Body of pancreas (tissue), 4 donors: ENCODE results near the gene CLEC1A. TPM values are rescaled to one million over a fixed set of nuclear protein-coding genes. Genes with fewer than 3 reads are reported as not detected.
A peak's percentile ranks its signal among the peaks of the same experiment; 100 is the strongest.

Experiments
- ATAC-seq: fragments of 150-250 bp; one replicate; pipeline ENCODE4 v1.9.1; 2016
- DNase-seq, 4 donors: peaks; one replicate each; pipeline ENCODE4 v3.0.0-alpha.2; 2019
- H3K27ac ChIP-seq, 4 donors: fragments of 200-600 bp; sonication (generic); 1 replicate in 3 of 4; 2 replicates in 1 of 4; pipeline versions ENCODE4 v1.5.1 to v1.6.1; 2016 to 2019; ENCODE audit warnings: mild to moderate bottlenecking in 1 of 4, mixed read lengths in 1 of 4, moderate library complexity in 1 of 4
- H3K27me3 ChIP-seq, 2 donors: fragments of 200-600 bp; sonication (generic); one replicate each; pipeline ENCODE4 v1.6.0; 2016; ENCODE audit warnings: mild to moderate bottlenecking in 1 of 2
- H3K36me3 ChIP-seq, 2 donors: fragments of 200-600 bp; sonication (generic); replicated peaks in 1 of 2; 2 replicates each; pipeline ENCODE4 v1.5.1; 2016; ENCODE audit warnings: low read depth in 2 of 2; ENCODE audit not compliant: insufficient read depth in 1 of 2
- H3K4me1 ChIP-seq: fragments of 200-600 bp; sonication (generic); one replicate; pipeline ENCODE4 v1.6.0; 2016
- H3K4me3 ChIP-seq, 2 donors: fragments of 200-600 bp; sonication (generic); 1 replicate in 1 of 2; 2 replicates in 1 of 2; pipeline ENCODE4 v1.5.1; 2016 to 2019
- H3K9me3 ChIP-seq, 3 donors: fragments of 200-600 bp; sonication (generic); 1 replicate in 2 of 3; 2 replicates in 1 of 3; pipeline ENCODE4 v1.5.1; 2016
- CTCF ChIP-seq, 7 experiments: fragments of 450-650 bp in 4 of 7; fragments of 200-600 bp in 3 of 7; sonication (generic) in 3 of 7; IDR thresholded peaks; one replicate each; pipeline ENCODE4 v1.5.1; 2016 to 2019; ENCODE audit warnings: antibody characterized with exemption in 7 of 7
- POLR2A ChIP-seq, 3 donors: fragments of 450-650 bp; IDR thresholded peaks; one replicate each; pipeline ENCODE4 v1.6.1; 2016; ENCODE audit warnings: antibody characterized with exemption in 3 of 3, mild to moderate bottlenecking in 2 of 3
- WGBS, 2 donors: methylation state at CpG; one replicate each; pipeline ENCODE4 v1.1.5; 2017; 5-methylcytosine and 5-hydroxymethylcytosine counted together
- intact Hi-C: fragments of 100-400 bp; cut with DNase I; formaldehyde crosslinking; loops from one replicate; pipeline ENCODE4 v1.15.1; 2023
- total RNA-seq, 2 donors: library from RNA; depleted of rRNA; stranded (reverse); fragments of >200 nt; gene quantifications; one replicate each; pipeline ENCODE4 v1.1.0, GENCODE V29; 2016

The CLEC1A gene
- total RNA-seq, 2 donors from 2014 or later, result 1.3 to 2.6 TPM

GRCh38 chr12:10052193-10052913 lies 46.4 kb downstream of the CLEC1A start:
- WGBS, 2 donors, result 47 to 54% methylated on average over 7 of the region's 7 CpGs
- no peak for ATAC-seq
- intact Hi-C loops, result no loop called here

GRCh38 chr12:10048526-10048925 lies 50.3 kb downstream of the CLEC1A start:
- Histone ChIP-seq H3K36me3 (no peaks in the 10 kb centered on the region), H3K9me3 (no peaks in the 10 kb centered on the region), H3K4me1 (no peaks in the 10 kb centered on the region), H3K27ac (no peak overlapping the region), H3K4me3 (no peak overlapping the region), H3K27me3 (no peaks in the 10 kb centered on the region)
- TF ChIP-seq CTCF (IDR thresholded peaks at IDR 0.05) (no peak), POLR2A (IDR thresholded peaks at IDR 0.05) (no peak)
- no peak for ATAC-seq
- no peak for DNase-seq
- WGBS, 2 donors, result 30 to 61% methylated on average over 3 of the region's 3 CpGs
- intact Hi-C loops, result no loop called here

More at GRCh38 chr12:10052193-10052913, 46.4 kb downstream of the CLEC1A start:
- no peak for TF ChIP-seq CTCF (IDR thresholded peaks at IDR 0.05)
- Histone ChIP-seq H3K36me3 (no peaks in the 10 kb centered on the region), H3K27ac (no peak overlapping the region), H3K9me3 (no peaks in the 10 kb centered on the region), H3K27me3 (no peaks in the 10 kb centered on the region), H3K4me1 (no peaks in the 10 kb centered on the region), H3K4me3 (no peak overlapping the region)
- no peak for DNase-seq

GRCh38 chr12:10042167-10042566 lies 56.6 kb downstream of the CLEC1A start:
- Histone ChIP-seq H3K9me3 (no peaks in the 10 kb centered on the region), H3K4me1 (no peaks in the 10 kb centered on the region), H3K36me3 (no peaks in the 10 kb centered on the region), H3K27ac (no peak overlapping the region), H3K27me3 (no peaks in the 10 kb centered on the region), H3K4me3 (no peak overlapping the region)
- no peak for DNase-seq
- no peak for ATAC-seq
- no peak for TF ChIP-seq CTCF (IDR thresholded peaks at IDR 0.05)
- no peak for TF ChIP-seq POLR2A (IDR thresholded peaks at IDR 0.05)
- intact Hi-C loops, result no loop called here

GRCh38 chr12:10033783-10034545 lies 64.8 kb downstream of the CLEC1A start:
- ATAC-seq, result no peak
- Histone ChIP-seq H3K9me3 (no peaks in the 10 kb centered on the region), H3K4me1 (no peaks in the 10 kb centered on the region), H3K4me3 (no peak overlapping the region), H3K36me3 (no peaks in the 10 kb centered on the region), H3K27ac (no peak overlapping the region), H3K27me3 (no peaks in the 10 kb centered on the region)
- TF ChIP-seq POLR2A (IDR thresholded peaks at IDR 0.05) (no peak), CTCF (IDR thresholded peaks at IDR 0.05) (peak in 4 of 7 experiments; percentile 14 to 51 (median 28))
- WGBS, 2 donors, result 42% methylated on average over 1 of the region's 1 CpG
- DNase-seq, result no peak
- intact Hi-C loops, result no loop called here
